Left hindlimb (tissue), 1 donor: ENCODE measurements around the gene ATXN1.

Experiments
- DNase-seq: peaks from one replicate; pipeline ENCODE4 v3.0.0-alpha.2; 2018

ATXN1 gene

GRCh38 chr6:16782278-16782677, 21.0 kb upstream of the ATXN1 start:
- DNase-seq, result no peak

GRCh38 chr6:16781348-16782169, 20.3 kb upstream of the ATXN1 start:
- no peak for DNase-seq

GRCh38 chr6:16778521-16778920, 17.3 kb upstream of the ATXN1 start:
- DNase-seq, result no peak

- no peak for DNase-seq
Observed at GRCh38 chr6:16777794-16778193, 16.5 kb upstream of the ATXN1 start.

- DNase-seq, result no peak
Observed at GRCh38 chr6:16776394-16777017, 15.2 kb upstream of the ATXN1 start.

- DNase-seq, result no peak
Observed at GRCh38 chr6:16774437-16774836, 13.2 kb upstream of the ATXN1 start.

GRCh38 chr6:16773362-16773761, 12.1 kb upstream of the ATXN1 start:
- DNase-seq, result no peak

GRCh38 chr6:16770701-16771569, 9.7 kb upstream of the ATXN1 start:
- DNase-seq, result peak; percentile 72

- no peak for DNase-seq
Observed at GRCh38 chr6:16769986-16770376, 8.7 kb upstream of the ATXN1 start.

- no peak for DNase-seq
Observed at GRCh38 chr6:16769131-16769985, 8.1 kb upstream of the ATXN1 start.

- DNase-seq, result no peak
Observed at GRCh38 chr6:16768477-16768830, 7.2 kb upstream of the ATXN1 start.

GRCh38 chr6:16767765-16768476, 6.7 kb upstream of the ATXN1 start:
- DNase-seq, result no peak

- DNase-seq, result no peak
Observed at GRCh38 chr6:16766836-16767745, 5.8 kb upstream of the ATXN1 start.

GRCh38 chr6:16766043-16766536, 4.8 kb upstream of the ATXN1 start:
- DNase-seq, result no peak

- no peak for DNase-seq
Observed at GRCh38 chr6:16765235-16765634, 4.0 kb upstream of the ATXN1 start.

- no peak for DNase-seq
Observed at GRCh38 chr6:16764188-16764950, 3.1 kb upstream of the ATXN1 start.

- peak; percentile 57 for DNase-seq
Observed at GRCh38 chr6:16762550-16763477, 1.6 kb upstream of the ATXN1 start.

GRCh38 chr6:16762268-16762549, 949 bp upstream of the ATXN1 start:
- DNase-seq, result no peak
